BJ (cell line): ENCODE measurements around the gene PPP1R3C. TPM values are rescaled to one million over a fixed set of nuclear protein-coding genes. Genes with fewer than 3 reads are reported as not detected.

Source experiments
- CTCF ChIA-PET: fragments of 350-600 bp; formaldehyde crosslinking; extraction: SDS; loops from one replicate; lab custom pipeline; 2021; ENCODE audit warnings: antibody characterized with exemption, inconsistent platforms; lab: Yijun Ruan, JAX
- POLR2A ChIA-PET: fragments of 300-600 bp; sonication (Branson Sonifier 250); formaldehyde crosslinking; extraction: SDS; loops from one replicate; lab custom pipeline; 2021; ENCODE audit warnings: antibody characterized with exemption; lab: Charles Lee
- DNase-seq: peaks from one replicate; pipeline ENCODE4 v3.0.0-alpha.2; 2011; ENCODE audit warnings: low read depth
- H3K27me3 ChIP-seq: 2 replicates; pipeline ENCODE4 v1.6.0; 2011; ENCODE audit warnings: low read length; ENCODE audit not compliant: control insufficient read depth, insufficient read depth
- H3K36me3 ChIP-seq: 2 replicates; pipeline ENCODE4 v1.5.1; 2011; ENCODE audit warnings: low read length; ENCODE audit not compliant: control insufficient read depth, insufficient read depth
- H3K4me3 ChIP-seq: 2 replicates; pipeline ENCODE4 v1.5.1; 2011; ENCODE audit warnings: low read depth, mild to moderate bottlenecking, control low read depth, low read length
- polyA plus RNA-seq: library from polyadenylated mRNA; depleted of rRNA; stranded (reverse); fragments of >200 nt; gene quantifications from 2 replicates; pipeline ENCODE4 v1.2.3, GENCODE V29; 2011
- TF ChIP-seq, protein P1 (sequence below): IDR thresholded peaks from 2 replicates; pipeline ENCODE4 v1.5.1; 2011; ENCODE audit warnings: low read depth, mild to moderate bottlenecking, control low read depth, inconsistent platforms, low read length, moderate library complexity; ENCODE audit not compliant: insufficient read depth

Gene PPP1R3C
- polyA plus RNA-seq, 1 experiment, result 33.4 TPM

DNA sequence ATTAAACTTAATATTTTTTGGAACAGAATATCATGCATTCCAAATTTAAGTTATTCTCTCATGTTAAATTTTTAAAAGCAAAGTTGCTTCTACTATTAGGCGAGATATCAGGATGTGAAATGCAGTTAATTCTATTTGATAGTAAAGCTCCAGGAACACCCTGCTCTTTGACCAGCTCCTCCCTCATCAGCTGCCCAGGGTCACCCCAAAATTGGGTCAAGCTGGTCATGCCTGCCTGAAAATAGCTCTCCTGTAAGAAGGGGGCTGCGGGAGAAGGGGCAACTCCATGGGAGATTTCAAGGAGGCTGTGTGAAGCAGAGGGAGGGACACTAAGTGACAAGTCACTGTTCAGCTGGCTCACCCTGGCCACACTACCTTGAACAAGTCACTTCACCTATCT lies 5.9 kb downstream of the PPP1R3C start:
- Histone ChIP-seq H3K36me3 (peaks cover 8% of the 10 kb centered on the region), H3K27me3 (no peaks in the 10 kb centered on the region), H3K4me3 (no peak overlapping the region)
- ChIA-PET POLR2A (interaction anchor here (1.8 kb wide), 1 partner anchor 12 kb away, joined by 3 read pairs; no protein-coding TSS in a partner anchor), CTCF (interaction anchor here (1.2 to 2.7 kb wide), 6 partner anchors 9 to 133 kb away, joined by 4 to 12 read pairs (median 9); no protein-coding TSS in a partner anchor)
- DNase-seq, result no peak
- TF ChIP-seq, protein P1, sequence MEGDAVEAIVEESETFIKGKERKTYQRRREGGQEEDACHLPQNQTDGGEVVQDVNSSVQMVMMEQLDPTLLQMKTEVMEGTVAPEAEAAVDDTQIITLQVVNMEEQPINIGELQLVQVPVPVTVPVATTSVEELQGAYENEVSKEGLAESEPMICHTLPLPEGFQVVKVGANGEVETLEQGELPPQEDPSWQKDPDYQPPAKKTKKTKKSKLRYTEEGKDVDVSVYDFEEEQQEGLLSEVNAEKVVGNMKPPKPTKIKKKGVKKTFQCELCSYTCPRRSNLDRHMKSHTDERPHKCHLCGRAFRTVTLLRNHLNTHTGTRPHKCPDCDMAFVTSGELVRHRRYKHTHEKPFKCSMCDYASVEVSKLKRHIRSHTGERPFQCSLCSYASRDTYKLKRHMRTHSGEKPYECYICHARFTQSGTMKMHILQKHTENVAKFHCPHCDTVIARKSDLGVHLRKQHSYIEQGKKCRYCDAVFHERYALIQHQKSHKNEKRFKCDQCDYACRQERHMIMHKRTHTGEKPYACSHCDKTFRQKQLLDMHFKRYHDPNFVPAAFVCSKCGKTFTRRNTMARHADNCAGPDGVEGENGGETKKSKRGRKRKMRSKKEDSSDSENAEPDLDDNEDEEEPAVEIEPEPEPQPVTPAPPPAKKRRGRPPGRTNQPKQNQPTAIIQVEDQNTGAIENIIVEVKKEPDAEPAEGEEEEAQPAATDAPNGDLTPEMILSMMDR, result no peak

DNA sequence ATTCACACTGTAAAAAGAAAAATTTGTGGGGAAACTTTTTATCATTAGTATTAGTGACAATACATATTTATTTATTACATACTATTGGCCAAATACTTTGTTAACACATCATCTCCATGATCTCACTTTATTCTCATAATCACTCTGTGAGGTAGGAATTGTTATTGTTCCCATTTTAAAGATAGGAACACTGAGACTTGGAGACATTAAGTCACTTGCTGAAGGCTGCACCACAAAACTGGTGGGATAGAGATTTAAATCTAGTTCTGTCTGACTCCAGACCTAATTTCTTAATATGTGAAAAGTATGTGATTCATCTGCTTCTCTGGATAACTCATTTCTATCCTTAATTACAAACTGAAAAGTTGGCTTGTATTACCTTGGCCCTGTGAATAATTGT lies 8.2 kb downstream of the PPP1R3C start:
- TF ChIP-seq, protein P1, result no peak
- ChIA-PET CTCF (interaction anchor here (1.4 to 2.1 kb wide), 2 partner anchors 10 to 72 kb away, joined by 4 read pairs; no protein-coding TSS in a partner anchor), POLR2A (no interaction called here)
- Histone ChIP-seq H3K4me3 (no peak overlapping the region), H3K27me3 (no peaks in the 10 kb centered on the region), H3K36me3 (peaks cover 1% of the 10 kb centered on the region; the same call in 1 of the 2 replicates)
- no peak for DNase-seq

DNA sequence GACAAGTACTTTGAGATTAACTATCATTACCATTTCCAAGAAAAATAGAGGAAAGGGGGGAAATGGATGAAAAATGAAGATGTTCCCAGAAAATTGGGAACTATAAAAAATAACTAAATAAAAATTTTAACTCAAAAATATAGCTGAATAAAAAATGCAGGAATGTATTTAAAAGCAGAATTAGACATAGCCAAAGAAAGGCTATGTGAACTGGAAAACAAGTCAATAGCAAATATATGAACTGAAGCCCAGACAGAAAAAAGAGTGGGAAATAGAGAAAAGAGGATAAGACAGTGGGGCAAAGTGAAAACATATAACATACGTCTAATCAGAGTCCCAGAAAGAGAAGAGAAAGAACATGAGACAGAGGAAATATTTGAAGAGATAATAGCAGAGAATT lies 10.3 kb downstream of the PPP1R3C start:
- H3K36me3 ChIP-seq, result no peaks in the 10 kb centered on the region
- ChIA-PET POLR2A (no interaction called here), CTCF (interaction anchor here (2.2 kb wide), 1 partner anchor 10 kb away, joined by 6 read pairs; the partner anchor contains the start of gene PPP1R3C)
- no peaks in the 10 kb centered on the region for H3K27me3 ChIP-seq
- H3K4me3 ChIP-seq, result no peak overlapping the region
- no peak for DNase-seq
- TF ChIP-seq, protein P1, result no peak

DNA sequence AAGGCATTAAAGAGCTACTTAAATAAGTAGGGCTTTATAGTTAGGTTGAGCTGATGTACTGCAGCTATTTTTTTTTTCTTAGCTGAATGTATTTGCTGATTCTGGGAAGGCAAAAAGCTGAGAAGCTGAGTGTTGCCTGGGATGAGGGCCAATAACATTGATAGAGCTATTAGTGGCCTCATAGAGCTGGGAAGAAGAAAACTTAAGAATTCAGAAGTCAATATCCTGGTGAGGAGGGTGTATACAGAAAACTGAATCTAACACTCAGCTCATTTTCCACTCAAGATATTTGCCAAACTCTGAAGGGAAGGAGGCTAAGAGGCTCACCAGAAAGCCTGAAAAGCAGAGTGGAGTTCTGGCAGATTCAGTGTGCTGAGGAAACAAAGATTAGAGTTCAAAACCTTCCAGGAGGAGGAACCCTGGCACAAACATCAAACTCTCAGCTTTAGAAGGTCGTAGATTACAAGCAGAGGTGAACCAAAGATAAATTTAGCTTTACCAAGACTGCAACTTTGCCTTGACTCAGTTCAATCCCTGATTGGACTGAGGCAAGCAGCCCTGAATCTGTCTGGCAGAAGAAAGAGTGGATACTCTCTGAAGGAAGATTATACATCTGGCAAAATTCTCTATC lies 11.3 kb downstream of the PPP1R3C start:
- CTCF ChIA-PET, result interaction anchor here (1.0 to 2.2 kb wide), 2 partner anchors 11 to 18 kb away, joined by 4 to 6 read pairs; partner anchors contain the start of gene PPP1R3C

DNA sequence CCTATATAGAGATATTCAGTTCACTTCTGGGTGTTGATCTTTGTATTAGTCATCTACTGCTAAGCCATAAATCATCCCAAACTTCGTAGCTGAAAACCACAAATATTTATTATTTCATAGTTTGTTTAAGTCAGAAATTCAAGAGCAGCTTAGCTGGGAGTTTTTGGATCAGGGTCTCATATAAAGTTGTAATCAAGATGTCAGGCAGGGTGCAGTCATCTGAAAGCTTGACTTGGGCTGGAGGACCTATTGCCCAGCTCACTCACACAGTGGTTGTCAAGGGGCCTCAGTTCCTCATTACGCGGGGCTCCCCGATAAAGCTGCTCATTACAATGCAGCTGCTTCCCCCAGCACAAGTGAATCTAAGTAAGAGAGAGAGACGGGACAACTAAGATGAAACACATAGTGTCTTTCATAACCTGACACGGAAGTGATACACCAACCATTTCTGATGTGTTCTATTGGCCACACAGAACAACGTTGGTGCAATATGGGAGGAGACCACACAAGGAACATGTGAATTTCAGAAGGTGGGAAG lies 15.7 kb downstream of the PPP1R3C start:
- POLR2A ChIA-PET, result no interaction called here
- CTCF ChIA-PET, result interaction anchor here (1.0 to 2.0 kb wide), 3 partner anchors 17 to 65 kb away, joined by 3 to 9 read pairs (median 6); no protein-coding TSS in a partner anchor

More for the DNA sequence above, 11.3 kb downstream of the PPP1R3C start:
- Histone ChIP-seq H3K36me3 (no peaks in the 10 kb centered on the region), H3K4me3 (no peak overlapping the region), H3K27me3 (no peaks in the 10 kb centered on the region)
- POLR2A ChIA-PET, result interaction anchor here (0.6 kb wide), 1 partner anchor 278 kb away, joined by 5 read pairs; no protein-coding TSS in a partner anchor
- DNase-seq, result no peak
- TF ChIP-seq, protein P1, result no peak

More for the DNA sequence above, 15.7 kb downstream of the PPP1R3C start:
- TF ChIP-seq, protein P1, result no peak
- Histone ChIP-seq H3K4me3 (no peak overlapping the region), H3K27me3 (no peaks in the 10 kb centered on the region), H3K36me3 (no peaks in the 10 kb centered on the region)
- DNase-seq, result peak; percentile 52
